KMS-11 (cell line): Measurements from ENCODE around the gene C19orf47.

Source experiments
- H2AFZ ChIP-seq: fragments of 200-600 bp; sonication (generic); 2 replicates; pipeline ENCODE4 v1.6.1; 2016; ENCODE audit warnings: antibody characterized with exemption, mixed run types, low read depth
- H3K27ac ChIP-seq: fragments of 200-600 bp; sonication (generic); 2 replicates; pipeline ENCODE4 v1.6.1; 2016; ENCODE audit warnings: mild to moderate bottlenecking, mixed run types
- H3K27me3 ChIP-seq: fragments of 200-600 bp; sonication (generic); 2 replicates; pipeline ENCODE4 v1.6.1; 2017; ENCODE audit warnings: mild to moderate bottlenecking, low read depth, mixed run types, moderate library complexity; ENCODE audit not compliant: insufficient read depth
- H3K36me3 ChIP-seq: fragments of 200-600 bp; sonication (generic); 2 replicates; pipeline ENCODE4 v1.6.1; 2017; ENCODE audit warnings: mild to moderate bottlenecking, mixed run types; ENCODE audit not compliant: insufficient read depth
- H3K4me1 ChIP-seq: fragments of 200-600 bp; sonication (generic); 2 replicates; pipeline ENCODE4 v1.6.1; 2016; ENCODE audit warnings: mild to moderate bottlenecking, low read depth, mixed run types; ENCODE audit not compliant: poor library complexity, severe bottlenecking
- H3K4me2 ChIP-seq: fragments of 200-600 bp; sonication (generic); 2 replicates; pipeline ENCODE4 v1.7.0; 2016; ENCODE audit warnings: mild to moderate bottlenecking, mixed run types
- H3K4me3 ChIP-seq: fragments of 200-600 bp; sonication (generic); IDR thresholded peaks from 2 replicates; pipeline ENCODE4 v1.6.1; 2017; ENCODE audit warnings: low read depth, low read length, mixed read lengths; ENCODE audit not compliant: insufficient read depth
- H3K79me2 ChIP-seq: fragments of 200-600 bp; sonication (generic); 2 replicates; pipeline ENCODE4 v1.6.1; 2016; ENCODE audit warnings: low read depth, mixed run types; ENCODE audit not compliant: insufficient read depth
- H3K9ac ChIP-seq: fragments of 200-600 bp; sonication (generic); 2 replicates; pipeline ENCODE4 v1.6.1; 2016; ENCODE audit warnings: mild to moderate bottlenecking, mixed run types
- H4K20me1 ChIP-seq: fragments of 200-600 bp; sonication (generic); 2 replicates; pipeline ENCODE4 v1.6.1; 2016; ENCODE audit warnings: mild to moderate bottlenecking, mixed run types; ENCODE audit not compliant: insufficient read depth
- TF ChIP-seq, protein P1 (sequence below): fragments of 200-600 bp; sonication (generic); conservative IDR thresholded peaks from 2 replicates; pipeline ENCODE4 v1.6.1; 2017; ENCODE audit warnings: low read depth, mild to moderate bottlenecking, antibody characterized with exemption, low read length, moderate library complexity, mixed read lengths

C19orf47 gene

DNA sequence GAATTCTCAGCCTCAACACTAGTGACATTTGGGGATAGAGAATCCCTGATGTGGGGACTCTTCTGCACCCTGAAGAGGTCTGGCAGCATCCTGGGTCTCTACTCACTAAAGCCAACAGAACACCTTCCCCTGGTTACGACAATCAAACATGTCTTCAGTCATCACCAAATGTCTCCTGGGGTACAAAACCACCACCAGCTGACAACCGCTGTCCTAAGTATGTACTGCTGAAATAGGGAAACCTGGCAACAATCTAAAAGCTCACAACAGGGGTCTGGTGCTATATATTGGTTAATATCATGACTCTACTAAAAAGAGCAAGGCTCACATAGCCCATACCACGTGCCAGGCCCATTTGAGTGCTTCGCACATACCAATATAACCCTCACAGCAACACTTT lies 76.5 kb downstream of the C19orf47 start:
- Histone ChIP-seq H3K4me3 (no peak overlapping the region), H3K79me2 (peaks cover 65% of the 10 kb centered on the region; the same call in 1 of the 2 replicates), H3K4me2 (no peak overlapping the region), H4K20me1 (no peaks in the 10 kb centered on the region), H3K27me3 (no peaks in the 10 kb centered on the region), H3K27ac (no peak overlapping the region), H3K36me3 (no peaks in the 10 kb centered on the region), H2AFZ (no peak overlapping the region), H3K9ac (no peak overlapping the region), H3K4me1 (no peaks in the 10 kb centered on the region)
- TF ChIP-seq, protein P1, sequence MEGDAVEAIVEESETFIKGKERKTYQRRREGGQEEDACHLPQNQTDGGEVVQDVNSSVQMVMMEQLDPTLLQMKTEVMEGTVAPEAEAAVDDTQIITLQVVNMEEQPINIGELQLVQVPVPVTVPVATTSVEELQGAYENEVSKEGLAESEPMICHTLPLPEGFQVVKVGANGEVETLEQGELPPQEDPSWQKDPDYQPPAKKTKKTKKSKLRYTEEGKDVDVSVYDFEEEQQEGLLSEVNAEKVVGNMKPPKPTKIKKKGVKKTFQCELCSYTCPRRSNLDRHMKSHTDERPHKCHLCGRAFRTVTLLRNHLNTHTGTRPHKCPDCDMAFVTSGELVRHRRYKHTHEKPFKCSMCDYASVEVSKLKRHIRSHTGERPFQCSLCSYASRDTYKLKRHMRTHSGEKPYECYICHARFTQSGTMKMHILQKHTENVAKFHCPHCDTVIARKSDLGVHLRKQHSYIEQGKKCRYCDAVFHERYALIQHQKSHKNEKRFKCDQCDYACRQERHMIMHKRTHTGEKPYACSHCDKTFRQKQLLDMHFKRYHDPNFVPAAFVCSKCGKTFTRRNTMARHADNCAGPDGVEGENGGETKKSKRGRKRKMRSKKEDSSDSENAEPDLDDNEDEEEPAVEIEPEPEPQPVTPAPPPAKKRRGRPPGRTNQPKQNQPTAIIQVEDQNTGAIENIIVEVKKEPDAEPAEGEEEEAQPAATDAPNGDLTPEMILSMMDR, result no peak

DNA sequence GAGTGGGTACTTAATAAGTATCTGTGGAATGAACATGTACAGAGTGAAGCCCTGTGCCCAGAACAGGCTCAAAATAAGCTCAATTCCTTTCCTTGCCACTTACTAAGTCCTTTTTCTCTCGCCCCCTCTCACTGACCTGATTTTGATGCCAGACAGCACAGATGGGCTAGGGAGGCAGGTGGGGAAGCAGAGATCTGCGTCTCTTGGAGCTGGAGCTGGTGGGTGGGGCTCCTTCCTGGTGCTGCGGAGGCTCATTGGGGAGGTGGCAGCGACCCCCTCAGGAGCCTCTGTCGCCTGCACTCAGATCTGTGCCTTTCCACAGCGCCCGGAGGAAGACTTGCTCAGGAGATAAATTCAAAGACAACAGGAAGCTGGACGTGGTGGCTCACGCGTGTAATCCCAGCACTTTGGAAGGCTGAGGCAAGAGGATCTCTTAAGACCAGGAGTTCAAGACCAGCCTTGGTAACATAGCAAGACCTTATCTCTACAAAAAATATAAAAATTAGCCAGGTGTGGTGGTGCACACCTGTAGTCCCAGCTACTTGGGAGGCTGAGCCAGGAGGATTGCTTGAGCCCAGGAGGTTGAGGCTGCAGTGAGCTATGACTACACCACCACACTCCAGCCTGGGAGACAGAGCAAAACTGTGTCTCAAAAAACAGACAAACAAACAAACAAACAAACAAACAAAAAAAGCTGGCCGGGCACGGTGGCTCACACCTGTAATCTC lies 77.7 kb downstream of the C19orf47 start:
- no peaks in the 10 kb centered on the region for H3K27me3 ChIP-seq
- peaks cover 61% of the 10 kb centered on the region; the same call in 1 of the 2 replicates for H3K79me2 ChIP-seq
- H3K36me3 ChIP-seq, result no peaks in the 10 kb centered on the region
- TF ChIP-seq, protein P1, result no peak
- H3K27ac ChIP-seq, result no peak overlapping the region
- no peak overlapping the region for H3K4me3 ChIP-seq
- no peak overlapping the region for H2AFZ ChIP-seq
- H3K4me1 ChIP-seq, result no peaks in the 10 kb centered on the region
- no peaks in the 10 kb centered on the region for H4K20me1 ChIP-seq
- H3K4me2 ChIP-seq, result no peak overlapping the region
- H3K9ac ChIP-seq, result no peak overlapping the region
